Testis (tissue), 2 donors: ENCODE data around the gene SPG7.

Source experiments
- POLR2A ChIP-seq: fragments of 450-650 bp; IDR thresholded peaks from one replicate; pipeline ENCODE4 v1.6.1; 2017; ENCODE audit warnings: antibody characterized with exemption, mild to moderate bottlenecking, moderate library complexity
- TF ChIP-seq, protein P1 (sequence below), 3 experiments: fragments of 450-650 bp in 2 of 3; fragments of 200-600 bp in 1 of 3; sonication (generic) in 1 of 3; IDR thresholded peaks; one replicate each; pipeline ENCODE4 v1.5.1; 2016 to 2019; ENCODE audit warnings: antibody characterized with exemption in 3 of 3, mild to moderate bottlenecking in 2 of 3, moderate library complexity in 1 of 3

DNA sequence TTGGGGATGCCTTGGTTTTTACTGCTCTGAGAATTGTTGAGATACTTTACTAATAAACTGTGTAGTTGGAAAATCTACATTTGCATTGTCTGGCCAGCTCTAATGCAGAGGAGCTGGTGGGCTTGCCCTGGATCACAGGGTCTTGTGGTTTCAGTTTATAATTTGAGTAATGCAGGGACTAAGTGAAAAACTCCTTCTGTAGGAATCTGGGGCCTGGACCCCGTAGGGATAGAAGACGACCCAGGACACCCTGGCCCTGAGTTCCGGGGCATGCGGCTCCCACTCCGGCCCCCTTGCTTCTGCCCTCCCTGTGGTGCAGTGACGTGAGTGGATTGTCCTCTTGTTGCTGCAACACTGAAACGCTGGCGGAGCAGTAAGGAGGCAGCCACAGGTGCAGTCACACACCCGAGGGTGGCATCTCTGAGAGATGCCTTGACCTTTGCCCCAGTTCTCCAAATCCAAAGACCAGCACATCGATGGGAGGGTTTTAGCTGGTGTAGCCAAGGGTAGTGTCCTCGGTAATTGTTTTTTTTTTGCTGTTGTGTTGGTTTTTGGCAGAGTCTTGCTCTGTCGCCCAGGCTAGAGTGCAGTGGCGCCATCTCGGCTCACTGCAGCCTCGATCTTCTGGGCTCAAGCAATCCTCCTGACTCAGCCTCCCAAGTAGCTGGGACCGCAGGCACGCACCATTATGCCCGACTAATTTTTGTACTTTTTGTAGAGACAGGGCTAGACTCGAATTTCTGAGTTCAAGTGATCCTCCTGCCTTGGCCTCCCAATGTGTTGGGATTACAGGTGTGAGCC, 49.7 kb downstream of the SPG7 start:
- TF ChIP-seq, protein P1, sequence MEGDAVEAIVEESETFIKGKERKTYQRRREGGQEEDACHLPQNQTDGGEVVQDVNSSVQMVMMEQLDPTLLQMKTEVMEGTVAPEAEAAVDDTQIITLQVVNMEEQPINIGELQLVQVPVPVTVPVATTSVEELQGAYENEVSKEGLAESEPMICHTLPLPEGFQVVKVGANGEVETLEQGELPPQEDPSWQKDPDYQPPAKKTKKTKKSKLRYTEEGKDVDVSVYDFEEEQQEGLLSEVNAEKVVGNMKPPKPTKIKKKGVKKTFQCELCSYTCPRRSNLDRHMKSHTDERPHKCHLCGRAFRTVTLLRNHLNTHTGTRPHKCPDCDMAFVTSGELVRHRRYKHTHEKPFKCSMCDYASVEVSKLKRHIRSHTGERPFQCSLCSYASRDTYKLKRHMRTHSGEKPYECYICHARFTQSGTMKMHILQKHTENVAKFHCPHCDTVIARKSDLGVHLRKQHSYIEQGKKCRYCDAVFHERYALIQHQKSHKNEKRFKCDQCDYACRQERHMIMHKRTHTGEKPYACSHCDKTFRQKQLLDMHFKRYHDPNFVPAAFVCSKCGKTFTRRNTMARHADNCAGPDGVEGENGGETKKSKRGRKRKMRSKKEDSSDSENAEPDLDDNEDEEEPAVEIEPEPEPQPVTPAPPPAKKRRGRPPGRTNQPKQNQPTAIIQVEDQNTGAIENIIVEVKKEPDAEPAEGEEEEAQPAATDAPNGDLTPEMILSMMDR (IDR thresholded peaks at IDR 0.05): no peak
- no peak for TF ChIP-seq POLR2A
